ENCODE data around the gene SRRT. TPM values are rescaled to one million over a fixed set of nuclear protein-coding genes. Genes with fewer than 3 reads are reported as not detected.
"Not testable (repeated sequence)": the region's sequence is repeated elsewhere in the genome, so short reads cannot be mapped to it uniquely, and the experiment has no call there.

Gene SRRT
- polyA plus RNA-seq, 1 donor from 2014 or later: 59.9 TPM

DNA sequence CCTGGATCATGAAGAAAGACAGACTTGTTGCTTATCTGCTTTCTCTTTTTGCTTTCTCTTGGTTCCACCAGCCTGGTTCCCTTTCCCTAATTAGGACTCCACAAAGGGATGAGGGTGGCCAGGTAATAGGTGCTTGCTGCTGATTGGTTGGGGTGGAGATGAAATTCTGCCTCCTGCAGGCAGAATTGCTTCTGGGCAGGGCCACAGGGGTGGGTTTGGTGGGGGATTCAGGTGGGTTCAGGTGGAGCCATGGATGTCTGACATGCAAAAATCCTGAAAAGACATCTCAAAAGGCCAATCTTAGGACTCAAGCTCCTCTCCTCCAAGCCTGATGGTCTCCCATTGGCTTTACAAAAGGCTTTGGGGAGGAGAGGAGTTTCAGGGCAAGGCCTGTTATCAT is 46.1 kb downstream of the SRRT start:
- Histone ChIP-seq H4K20me1 (ENCODE audit: insufficient read depth) (no peaks in the 10 kb centered on the region), H3K79me2 (replicated peaks; ENCODE audit: insufficient read depth, low read length) (no peaks in the 10 kb centered on the region)

DNA sequence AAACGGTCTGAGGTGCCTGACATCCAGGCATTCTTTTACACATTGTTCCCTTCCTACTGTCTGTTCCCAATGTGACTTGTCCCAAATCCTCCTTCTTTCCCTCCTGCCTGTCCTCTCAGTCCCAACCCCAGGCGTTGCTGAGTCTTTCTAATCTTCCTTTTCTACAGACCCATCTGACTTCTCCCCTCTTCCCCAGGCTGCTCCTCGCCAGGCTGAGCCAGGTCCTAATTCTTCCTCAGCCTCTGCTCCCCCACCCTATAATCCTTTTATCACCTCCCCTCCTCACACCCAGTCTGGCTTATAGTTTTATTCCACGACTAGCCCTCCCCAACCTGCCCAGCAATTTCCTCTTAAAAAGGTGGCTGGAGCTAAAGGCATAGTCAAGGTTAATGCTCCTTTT is 48.7 kb downstream of the SRRT start:
- not testable (repeated sequence) for H3K9ac ChIP-seq (ENCODE audit: low read length); H3K4me2 ChIP-seq (ENCODE audit: low read length); H3F3A ChIP-seq (ENCODE audit: insufficient read depth, low read length, poor library complexity, severe bottlenecking); H3K27ac ChIP-seq (ENCODE audit: low read length); H4K20me1 ChIP-seq (ENCODE audit: insufficient read depth); H3K79me2 ChIP-seq (replicated peaks; ENCODE audit: insufficient read depth, low read length); H3K4me3 ChIP-seq (ENCODE audit: low read length); H3K9me2 ChIP-seq (ENCODE audit: insufficient read depth, low read length); H2AFZ ChIP-seq (ENCODE audit: low read depth, low read length); H3K27me3 ChIP-seq (ENCODE audit: insufficient read depth, low read depth, low read length); H3K9me3 ChIP-seq (ENCODE audit: low read length); H3K36me3 ChIP-seq (ENCODE audit: insufficient read depth, low read length)

More for the DNA sequence above, 46.1 kb downstream of the SRRT start:
- H3K4me3 ChIP-seq (ENCODE audit: low read length): no peak overlapping the region
- no peak overlapping the region for H2AFZ ChIP-seq (ENCODE audit: low read depth, low read length)
- no peak overlapping the region for H3K27ac ChIP-seq (ENCODE audit: low read length)
- H3K36me3 ChIP-seq (ENCODE audit: insufficient read depth, low read length): no peaks in the 10 kb centered on the region
- no peak for TF ChIP-seq POLR2AphosphoS5 (IDR thresholded peaks at IDR 0.05)
- TF ChIP-seq, protein P1, sequence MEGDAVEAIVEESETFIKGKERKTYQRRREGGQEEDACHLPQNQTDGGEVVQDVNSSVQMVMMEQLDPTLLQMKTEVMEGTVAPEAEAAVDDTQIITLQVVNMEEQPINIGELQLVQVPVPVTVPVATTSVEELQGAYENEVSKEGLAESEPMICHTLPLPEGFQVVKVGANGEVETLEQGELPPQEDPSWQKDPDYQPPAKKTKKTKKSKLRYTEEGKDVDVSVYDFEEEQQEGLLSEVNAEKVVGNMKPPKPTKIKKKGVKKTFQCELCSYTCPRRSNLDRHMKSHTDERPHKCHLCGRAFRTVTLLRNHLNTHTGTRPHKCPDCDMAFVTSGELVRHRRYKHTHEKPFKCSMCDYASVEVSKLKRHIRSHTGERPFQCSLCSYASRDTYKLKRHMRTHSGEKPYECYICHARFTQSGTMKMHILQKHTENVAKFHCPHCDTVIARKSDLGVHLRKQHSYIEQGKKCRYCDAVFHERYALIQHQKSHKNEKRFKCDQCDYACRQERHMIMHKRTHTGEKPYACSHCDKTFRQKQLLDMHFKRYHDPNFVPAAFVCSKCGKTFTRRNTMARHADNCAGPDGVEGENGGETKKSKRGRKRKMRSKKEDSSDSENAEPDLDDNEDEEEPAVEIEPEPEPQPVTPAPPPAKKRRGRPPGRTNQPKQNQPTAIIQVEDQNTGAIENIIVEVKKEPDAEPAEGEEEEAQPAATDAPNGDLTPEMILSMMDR (IDR thresholded peaks at IDR 0.05; ENCODE audit: poor library complexity, severe bottlenecking): no peak
- TF ChIP-seq SMC3 (conservative IDR thresholded peaks at IDR 0.05; ENCODE audit: poor library complexity): no peak
- no peak for TF ChIP-seq EZH2 (IDR thresholded peaks at IDR 0.05; ENCODE audit: borderline replicate concordance, insufficient read depth, low read length, poor library complexity, severe bottlenecking)
- TF ChIP-seq EP300 (conservative IDR thresholded peaks at IDR 0.05; ENCODE audit: poor library complexity, severe bottlenecking): no peak
- no peak for TF ChIP-seq TAF1 (IDR thresholded peaks at IDR 0.05; ENCODE audit: low read depth)
- TF ChIP-seq MXI1 (conservative IDR thresholded peaks at IDR 0.05; ENCODE audit: poor library complexity, severe bottlenecking): no peak
- TF ChIP-seq, protein P2, sequence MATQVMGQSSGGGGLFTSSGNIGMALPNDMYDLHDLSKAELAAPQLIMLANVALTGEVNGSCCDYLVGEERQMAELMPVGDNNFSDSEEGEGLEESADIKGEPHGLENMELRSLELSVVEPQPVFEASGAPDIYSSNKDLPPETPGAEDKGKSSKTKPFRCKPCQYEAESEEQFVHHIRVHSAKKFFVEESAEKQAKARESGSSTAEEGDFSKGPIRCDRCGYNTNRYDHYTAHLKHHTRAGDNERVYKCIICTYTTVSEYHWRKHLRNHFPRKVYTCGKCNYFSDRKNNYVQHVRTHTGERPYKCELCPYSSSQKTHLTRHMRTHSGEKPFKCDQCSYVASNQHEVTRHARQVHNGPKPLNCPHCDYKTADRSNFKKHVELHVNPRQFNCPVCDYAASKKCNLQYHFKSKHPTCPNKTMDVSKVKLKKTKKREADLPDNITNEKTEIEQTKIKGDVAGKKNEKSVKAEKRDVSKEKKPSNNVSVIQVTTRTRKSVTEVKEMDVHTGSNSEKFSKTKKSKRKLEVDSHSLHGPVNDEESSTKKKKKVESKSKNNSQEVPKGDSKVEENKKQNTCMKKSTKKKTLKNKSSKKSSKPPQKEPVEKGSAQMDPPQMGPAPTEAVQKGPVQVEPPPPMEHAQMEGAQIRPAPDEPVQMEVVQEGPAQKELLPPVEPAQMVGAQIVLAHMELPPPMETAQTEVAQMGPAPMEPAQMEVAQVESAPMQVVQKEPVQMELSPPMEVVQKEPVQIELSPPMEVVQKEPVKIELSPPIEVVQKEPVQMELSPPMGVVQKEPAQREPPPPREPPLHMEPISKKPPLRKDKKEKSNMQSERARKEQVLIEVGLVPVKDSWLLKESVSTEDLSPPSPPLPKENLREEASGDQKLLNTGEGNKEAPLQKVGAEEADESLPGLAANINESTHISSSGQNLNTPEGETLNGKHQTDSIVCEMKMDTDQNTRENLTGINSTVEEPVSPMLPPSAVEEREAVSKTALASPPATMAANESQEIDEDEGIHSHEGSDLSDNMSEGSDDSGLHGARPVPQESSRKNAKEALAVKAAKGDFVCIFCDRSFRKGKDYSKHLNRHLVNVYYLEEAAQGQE (IDR thresholded peaks at IDR 0.05; ENCODE audit: borderline replicate concordance): no peak
- no peak for TF ChIP-seq RAD21 (conservative IDR thresholded peaks at IDR 0.05)
- no peak overlapping the region for H3K4me2 ChIP-seq (ENCODE audit: low read length)
- H3F3A ChIP-seq (ENCODE audit: insufficient read depth, low read length, poor library complexity, severe bottlenecking): no peaks in the 10 kb centered on the region
- no peaks in the 10 kb centered on the region for H3K9me2 ChIP-seq (ENCODE audit: insufficient read depth, low read length)
- H3K27me3 ChIP-seq (ENCODE audit: insufficient read depth, low read depth, low read length): no peaks in the 10 kb centered on the region
- no peaks in the 10 kb centered on the region for H3K9me3 ChIP-seq (ENCODE audit: low read length)
- H3K9ac ChIP-seq (ENCODE audit: low read length): no peak overlapping the region

DNA sequence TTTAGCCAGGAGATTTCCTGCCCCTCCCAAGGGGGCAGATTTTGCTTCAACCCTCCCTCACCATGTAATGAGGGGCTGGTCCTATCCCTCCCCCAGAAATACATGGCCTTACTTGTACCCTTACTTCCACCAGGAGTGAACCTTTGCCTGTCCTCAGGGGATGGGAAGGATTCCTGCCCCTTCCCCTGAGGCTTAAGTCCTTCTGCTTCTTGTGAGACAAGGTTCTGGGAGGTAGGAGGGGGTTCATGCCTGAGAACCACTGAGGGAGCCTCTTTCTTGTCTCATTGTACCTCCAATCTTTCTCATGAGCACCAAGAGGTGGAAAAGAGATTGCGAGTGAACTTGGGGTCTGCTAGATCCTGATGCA is 54.9 kb downstream of the SRRT start:
- Histone ChIP-seq H2AFZ (ENCODE audit: low read depth, low read length) (no peak overlapping the region), H3K36me3 (ENCODE audit: insufficient read depth, low read length) (no peaks in the 10 kb centered on the region), H3K79me2 (replicated peaks; ENCODE audit: insufficient read depth, low read length) (no peaks in the 10 kb centered on the region), H3K27ac (ENCODE audit: low read length) (no peak overlapping the region), H3K9me3 (ENCODE audit: low read length) (no peaks in the 10 kb centered on the region), H3K4me2 (ENCODE audit: low read length) (no peak overlapping the region), H3K27me3 (ENCODE audit: insufficient read depth, low read depth, low read length) (no peaks in the 10 kb centered on the region), H3F3A (ENCODE audit: insufficient read depth, low read length, poor library complexity, severe bottlenecking) (no peaks in the 10 kb centered on the region), H3K9ac (ENCODE audit: low read length) (no peak overlapping the region), H4K20me1 (ENCODE audit: insufficient read depth) (no peaks in the 10 kb centered on the region), H3K9me2 (ENCODE audit: insufficient read depth, low read length) (no peaks in the 10 kb centered on the region), H3K4me3 (ENCODE audit: low read length) (no peak overlapping the region)
- no peak for TF ChIP-seq TAF1 (IDR thresholded peaks at IDR 0.05; ENCODE audit: low read depth)

All from neural cell (in vitro differentiated cells).